GM19351 (cell line): ENCODE results near the gene XYLB.
"Not testable (repeated sequence)": the region's sequence is repeated elsewhere in the genome, so short reads cannot be mapped to it uniquely, and the experiment has no call there.

Experiments used
- ATAC-seq: cut with Tn5 transposase; IDR thresholded peaks from one replicate; pipeline ENCODE4 v1.9.1; 2021; ENCODE audit warnings: mild to moderate bottlenecking, moderate library complexity; ENCODE audit not compliant: unreplicated experiment

Gene XYLB

GRCh38 chr3:38386992-38387750, 40.6 kb downstream of the XYLB start:
- ATAC-seq = no peak

GRCh38 chr3:38387862-38388261, 41.3 kb downstream of the XYLB start:
- no peak for ATAC-seq

GRCh38 chr3:38392604-38393163, 46.1 kb downstream of the XYLB start:
- no peak for ATAC-seq

GRCh38 chr3:38396239-38396638, 49.7 kb downstream of the XYLB start:
- ATAC-seq = no peak

GRCh38 chr3:38396861-38397260, 50.3 kb downstream of the XYLB start:
- ATAC-seq = no peak

- ATAC-seq = no peak
Observed at GRCh38 chr3:38397320-38397719, 50.7 kb downstream of the XYLB start.

GRCh38 chr3:38401246-38401962, 54.8 kb downstream of the XYLB start:
- no peak for ATAC-seq

GRCh38 chr3:38404286-38404685, 57.7 kb downstream of the XYLB start:
- ATAC-seq = no peak

- ATAC-seq = no peak
Observed at GRCh38 chr3:38411591-38411990, 65.0 kb downstream of the XYLB start.

- ATAC-seq = not testable (repeated sequence)
Observed at GRCh38 chr3:38420758-38421157, 74.2 kb downstream of the XYLB start.

GRCh38 chr3:38421679-38422336, 75.2 kb downstream of the XYLB start:
- no peak for ATAC-seq

GRCh38 chr3:38426798-38427426, 80.3 kb downstream of the XYLB start:
- not testable (repeated sequence) for ATAC-seq

GRCh38 chr3:38432871-38433658, 86.5 kb downstream of the XYLB start:
- ATAC-seq = not testable (repeated sequence)

GRCh38 chr3:38433661-38434060, 87.1 kb downstream of the XYLB start:
- ATAC-seq = not testable (repeated sequence)

- ATAC-seq = not testable (repeated sequence)
Observed at GRCh38 chr3:38438436-38439069, 92.0 kb downstream of the XYLB start.

- not testable (repeated sequence) for ATAC-seq
Observed at GRCh38 chr3:38443205-38443604, 96.6 kb downstream of the XYLB start.

GRCh38 chr3:38446085-38446686, 99.6 kb downstream of the XYLB start:
- ATAC-seq = no peak

GRCh38 chr3:38446812-38447211, 100.2 kb downstream of the XYLB start:
- no peak for ATAC-seq

- no peak for ATAC-seq
Observed at GRCh38 chr3:38450853-38451252, 104.3 kb downstream of the XYLB start.
